K562 (cell line): ENCODE data around the gene GFRA3. TPM values are rescaled to one million over a fixed set of nuclear protein-coding genes. Genes with fewer than 3 reads are reported as not detected.

Experiments
- ATAC-seq: fragments of 200-7000 bp; cut with Tn5 transposase; 3 replicates; pipeline ENCODE4 v1.9.1; 2020; ENCODE audit warnings: moderate library complexity
- BruUV-seq: library from RNA; stranded (reverse); fragments of 400-500 nt; replicated peaks from 2 replicates; lab custom pipeline; 2021; lab: Mats Ljungman, UMichigan
- CTCF ChIA-PET: fragments of 300-600 bp; formaldehyde crosslinking; extraction: SDS; loops from one replicate; lab custom pipeline; 2021; ENCODE audit warnings: low intra/inter-chr PET ratio; lab: Yijun Ruan, JAX
- POLR2A ChIA-PET: fragments of 300-600, 350-650 bp; sonication (Branson Sonifier 250); formaldehyde crosslinking; extraction: SDS; loops from one replicate; lab custom pipeline; 2021; ENCODE audit warnings: antibody characterized with exemption, inconsistent platforms; lab: Yijun Ruan, JAX
- DNase-seq, 4 experiments: peaks; one replicate each; pipeline versions ENCODE4 v3.0.0 to v3.0.0-alpha.2; 2011 to 2018; ENCODE audit warnings: low spot score in 3 of 4, mixed read lengths in 3 of 4; ENCODE audit errors: extremely low read depth in 1 of 4
- FAIRE-seq: peaks from 2 replicates; lab custom pipeline; 2011; peaks lifted over from hg19 to GRCh38; lab: Jason Lieb, UNC
- H2AFZ ChIP-seq: 2 replicates; pipeline ENCODE4 v1.6.0; 2011; ENCODE audit warnings: low read depth, low read length, control low read depth, inconsistent platforms
- H3K27ac ChIP-seq: fragments of 200-600 bp; 3 replicates; pipeline ENCODE4 v1.8.0; 2011; ENCODE audit warnings: low read depth, mild to moderate bottlenecking, control low read depth, inconsistent platforms, low read length, moderate library complexity, mixed read lengths; ENCODE audit errors: extremely low read depth
- H3K27me3 ChIP-seq, 2 experiments: fragments of 300-600 bp in 1 of 2; 2 replicates in 1 of 2; 3 replicates in 1 of 2; pipeline versions ENCODE4 v1.6.0 to v1.8.0; 2011; ENCODE audit warnings: inconsistent platforms in 2 of 2, low read length in 2 of 2, mild to moderate bottlenecking in 1 of 2, mixed read lengths in 1 of 2, moderate library complexity in 1 of 2; ENCODE audit not compliant: control insufficient read depth in 2 of 2, insufficient read depth in 2 of 2
- H3K36me3 ChIP-seq: fragments of 300-600 bp; 3 replicates; pipeline ENCODE4 v1.8.0; 2011; ENCODE audit warnings: mild to moderate bottlenecking, low read length, inconsistent platforms; ENCODE audit not compliant: control insufficient read depth, insufficient read depth
- H3K4me1 ChIP-seq, 2 experiments: fragments of 200-600 bp in 1 of 2; replicated peaks in 1 of 2; 2 replicates in 1 of 2; 3 replicates in 1 of 2; pipeline versions ENCODE4 v1.5.1 to v1.8.0; 2011; ENCODE audit warnings: inconsistent platforms in 2 of 2, low read length in 2 of 2, mild to moderate bottlenecking in 1 of 2, mixed read lengths in 1 of 2, moderate library complexity in 1 of 2; ENCODE audit not compliant: control insufficient read depth in 2 of 2, insufficient read depth in 2 of 2
- H3K4me2 ChIP-seq: 2 replicates; pipeline ENCODE4 v1.6.1; 2011; ENCODE audit warnings: low read length, control low read depth, inconsistent platforms, mixed read lengths; ENCODE audit not compliant: insufficient read depth
- H3K4me3 ChIP-seq: fragments of 200-600 bp; sonication (generic), shearing (Covaris generic); 2 replicates; pipeline ENCODE4 v1.5.1; 2016; ENCODE audit warnings: control low read depth, inconsistent platforms
- H3K79me2 ChIP-seq: fragments of 200-600 bp; 3 replicates; pipeline ENCODE4 v1.8.0; 2011; ENCODE audit warnings: low read length, inconsistent platforms; ENCODE audit not compliant: control insufficient read depth, insufficient read depth
- H3K9ac ChIP-seq, 2 experiments: 2 replicates each; pipeline versions ENCODE4 v1.6.0 to v1.6.1; 2011; ENCODE audit warnings: low read depth in 2 of 2, low read length in 2 of 2, control low read depth in 1 of 2, inconsistent platforms in 1 of 2, mild to moderate bottlenecking in 1 of 2, mixed read lengths in 1 of 2; ENCODE audit not compliant: insufficient read depth in 1 of 2
- H3K9me1 ChIP-seq: one replicate; pipeline ENCODE4 v1.6.0; 2011; ENCODE audit warnings: inconsistent platforms, mild to moderate bottlenecking, low read length, moderate library complexity; ENCODE audit not compliant: control insufficient read depth, insufficient read depth
- H3K9me3 ChIP-seq: replicated peaks from 2 replicates; pipeline ENCODE4 v1.5.1; 2011; ENCODE audit warnings: low read depth, low read length, inconsistent platforms; ENCODE audit not compliant: control insufficient read depth, insufficient read depth
- H4K20me1 ChIP-seq: replicated peaks from 2 replicates; pipeline ENCODE4 v1.6.1; 2011; ENCODE audit warnings: low read length, inconsistent platforms, mixed read lengths; ENCODE audit not compliant: control insufficient read depth, insufficient read depth
- ATF3 ChIP-seq, 2 experiments: fragments of 450-650 bp in 1 of 2; sonication (generic) in 1 of 2; formaldehyde crosslinking in 1 of 2; IDR thresholded peaks in 1 of 2; conservative IDR thresholded peaks in 1 of 2; 2 replicates each; pipeline versions ENCODE4 v1.6.1 to v1.8.1; 2016 to 2023; ENCODE audit warnings: mild to moderate bottlenecking in 2 of 2, moderate library complexity in 2 of 2, inconsistent platforms in 1 of 2, missing genetic modification reagents in 1 of 2
- DACH1 ChIP-seq: fragments of 450-650 bp; IDR thresholded peaks from 2 replicates; pipeline ENCODE4 v1.6.1; 2018; ENCODE audit not compliant: partially characterized antibody
- HDAC6 ChIP-seq: IDR thresholded peaks from 2 replicates; pipeline ENCODE4 v1.6.1; 2012; ENCODE audit warnings: low read depth, mild to moderate bottlenecking, control low read depth, inconsistent platforms, low read length, moderate library complexity
- HDAC8 ChIP-seq: fragments of 450-650 bp; IDR thresholded peaks from 2 replicates; pipeline ENCODE4 v1.6.1; 2016; ENCODE audit warnings: mild to moderate bottlenecking, missing genetic modification characterization, moderate library complexity, missing compliant biosample characterization
- HNRNPH1 ChIP-seq: fragments of 200-400 bp; formaldehyde crosslinking; optimal IDR thresholded peaks from 2 replicates; pipeline ENCODE3; 2017; ENCODE audit warnings: low read depth, mild to moderate bottlenecking, low read length, moderate library complexity
- KAT7 ChIP-seq: sonication (generic); formaldehyde crosslinking; IDR thresholded peaks from 2 replicates; pipeline ENCODE4 v1.8.0; 2022; ENCODE audit warnings: missing genetic modification reagents, mild to moderate bottlenecking, borderline replicate concordance
- MNT ChIP-seq, 2 experiments: fragments of 450-650 bp; conservative IDR thresholded peaks; 2 replicates each; pipeline ENCODE4 v1.6.1; 2017; ENCODE audit warnings: mild to moderate bottlenecking in 2 of 2, moderate library complexity in 2 of 2
- SOX6 ChIP-seq: fragments of 450-650 bp; IDR thresholded peaks from 2 replicates; pipeline ENCODE4 v1.6.1; 2014; ENCODE audit warnings: mild to moderate bottlenecking
- SRSF3 ChIP-seq: fragments of 200-400 bp; formaldehyde crosslinking; IDR thresholded peaks from 2 replicates; pipeline ENCODE4 v1.6.1; 2016; ENCODE audit warnings: mild to moderate bottlenecking, low read length, moderate library complexity; ENCODE audit not compliant: insufficient read depth
- ZNF174 ChIP-seq: fragments of 250-450 bp; sonication (Bioruptor Pico); IDR thresholded peaks from 2 replicates; pipeline ENCODE4 v1.4.0; 2020; ENCODE audit warnings: mild to moderate bottlenecking
- ZNF717 ChIP-seq: fragments of 250-450 bp; sonication (Bioruptor Pico); IDR thresholded peaks from 2 replicates; pipeline ENCODE4 v1.5.0; 2021
- WGBS: fragments of 100-300 bp; shearing (Covaris generic); methylation state at CpG from one replicate; pipeline ENCODE4 v1.1.6; 2016; ENCODE audit warnings: low coverage, mixed read lengths; ENCODE audit not compliant: insufficient coverage; ENCODE audit errors: missing lambda C conversion rate; 5-methylcytosine and 5-hydroxymethylcytosine counted together
- in situ Hi-C: fragments of 300-500 bp; cut with MboI; formaldehyde crosslinking; loops from 4 replicates; pipeline ENCODE4 v1.15.0; 2018; ENCODE audit warnings: inconsistent platforms, mixed read lengths
- intact Hi-C: fragments of 100-400 bp; cut with micrococcal nuclease; formaldehyde crosslinking; loops from 2 replicates; pipeline ENCODE4 v1.14.2; 2022
- polyA plus RNA-seq, 8 experiments: library from polyadenylated mRNA; depleted of rRNA in 4 of 8; stranded (reverse) in 5 of 8; unstranded in 3 of 8; fragments of >200 nt; fragmentation: Nextera tagmentation in 2 of 8; fragmentation: Illumina TruSeq in 1 of 8; extraction: Ambion mirVana in 2 of 8; extraction: Trizol in 1 of 8; gene quantifications; 2 replicates each; pipeline versions ENCODE4 v1.2.1 to v1.2.3, GENCODE V29; 2011 to 2014; ENCODE audit warnings: inconsistent platforms in 1 of 8, missing spikeins in 1 of 8
- total RNA-seq, 7 experiments: library from RNA; depleted of rRNA in 6 of 7; stranded (reverse); fragments of >200 nt in 6 of 7; fragmentation: Illumina TruSeq in 2 of 7; extraction: Trizol in 2 of 7; gene quantifications; 2 replicates each; pipeline versions ENCODE4 v1.2.1 to v1.2.3, GENCODE V29; 2011 to 2021; ENCODE audit warnings: low replicate concordance in 1 of 7
- TF ChIP-seq, protein P1 (sequence below): fragments of 450-650 bp; IDR thresholded peaks from 2 replicates; pipeline ENCODE4 v1.6.1; 2017; ENCODE audit warnings: antibody characterized with exemption
- TF ChIP-seq, protein P2 (sequence below): fragments of 150-350 bp; IDR thresholded peaks from 2 replicates; pipeline ENCODE4 v1.6.1; 2014; ENCODE audit warnings: low read depth, mild to moderate bottlenecking, low read length, borderline replicate concordance

The GFRA3 gene
- total and polyA plus RNA-seq, 9 of the 15 experiments (the other 6 are each of a cell fraction or from before 2014, with no cell fraction given) = 0.05 to 0.09 (median 0.08) TPM; not detected in 6

GRCh38 chr5:138246334-138246733 is 28.1 kb downstream of the GFRA3 start:
- Histone ChIP-seq H3K79me2 (no peaks in the 10 kb centered on the region), H3K9me1 (no peaks in the 10 kb centered on the region), H3K9me3 (no peaks in the 10 kb centered on the region), H3K27ac (no peak overlapping the region), H3K4me3 (no peak overlapping the region), H2AFZ (no peak overlapping the region), H3K9ac (no peak overlapping the region), H3K4me2 (no peak overlapping the region), H3K4me1 (peaks cover 10 to 17% of the 10 kb centered on the region in 2 experiments; a peak in 4 of 5 replicates), H3K36me3 (no peaks in the 10 kb centered on the region), H3K27me3 (peaks cover 7 to 11% of the 10 kb centered on the region in 2 experiments), H4K20me1 (no peaks in the 10 kb centered on the region)
- no peak for TF ChIP-seq SRSF3
- no peak for TF ChIP-seq MNT (conservative IDR thresholded peaks at IDR 0.05)
- TF ChIP-seq, protein P1, sequence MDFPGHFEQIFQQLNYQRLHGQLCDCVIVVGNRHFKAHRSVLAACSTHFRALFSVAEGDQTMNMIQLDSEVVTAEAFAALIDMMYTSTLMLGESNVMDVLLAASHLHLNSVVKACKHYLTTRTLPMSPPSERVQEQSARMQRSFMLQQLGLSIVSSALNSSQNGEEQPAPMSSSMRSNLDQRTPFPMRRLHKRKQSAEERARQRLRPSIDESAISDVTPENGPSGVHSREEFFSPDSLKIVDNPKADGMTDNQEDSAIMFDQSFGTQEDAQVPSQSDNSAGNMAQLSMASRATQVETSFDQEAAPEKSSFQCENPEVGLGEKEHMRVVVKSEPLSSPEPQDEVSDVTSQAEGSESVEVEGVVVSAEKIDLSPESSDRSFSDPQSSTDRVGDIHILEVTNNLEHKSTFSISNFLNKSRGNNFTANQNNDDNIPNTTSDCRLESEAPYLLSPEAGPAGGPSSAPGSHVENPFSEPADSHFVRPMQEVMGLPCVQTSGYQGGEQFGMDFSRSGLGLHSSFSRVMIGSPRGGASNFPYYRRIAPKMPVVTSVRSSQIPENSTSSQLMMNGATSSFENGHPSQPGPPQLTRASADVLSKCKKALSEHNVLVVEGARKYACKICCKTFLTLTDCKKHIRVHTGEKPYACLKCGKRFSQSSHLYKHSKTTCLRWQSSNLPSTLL = no peak
- TF ChIP-seq ZNF717 (CRISPR knock-in tag) = no peak
- no peak for TF ChIP-seq HNRNPH1
- TF ChIP-seq ATF3 (IDR thresholded peaks at IDR 0.05) = no peak
- TF ChIP-seq ATF3 (CRISPR knock-in tag; conservative IDR thresholded peaks at IDR 0.05) = no peak
- no peak for TF ChIP-seq HDAC6
- TF ChIP-seq, protein P2, sequence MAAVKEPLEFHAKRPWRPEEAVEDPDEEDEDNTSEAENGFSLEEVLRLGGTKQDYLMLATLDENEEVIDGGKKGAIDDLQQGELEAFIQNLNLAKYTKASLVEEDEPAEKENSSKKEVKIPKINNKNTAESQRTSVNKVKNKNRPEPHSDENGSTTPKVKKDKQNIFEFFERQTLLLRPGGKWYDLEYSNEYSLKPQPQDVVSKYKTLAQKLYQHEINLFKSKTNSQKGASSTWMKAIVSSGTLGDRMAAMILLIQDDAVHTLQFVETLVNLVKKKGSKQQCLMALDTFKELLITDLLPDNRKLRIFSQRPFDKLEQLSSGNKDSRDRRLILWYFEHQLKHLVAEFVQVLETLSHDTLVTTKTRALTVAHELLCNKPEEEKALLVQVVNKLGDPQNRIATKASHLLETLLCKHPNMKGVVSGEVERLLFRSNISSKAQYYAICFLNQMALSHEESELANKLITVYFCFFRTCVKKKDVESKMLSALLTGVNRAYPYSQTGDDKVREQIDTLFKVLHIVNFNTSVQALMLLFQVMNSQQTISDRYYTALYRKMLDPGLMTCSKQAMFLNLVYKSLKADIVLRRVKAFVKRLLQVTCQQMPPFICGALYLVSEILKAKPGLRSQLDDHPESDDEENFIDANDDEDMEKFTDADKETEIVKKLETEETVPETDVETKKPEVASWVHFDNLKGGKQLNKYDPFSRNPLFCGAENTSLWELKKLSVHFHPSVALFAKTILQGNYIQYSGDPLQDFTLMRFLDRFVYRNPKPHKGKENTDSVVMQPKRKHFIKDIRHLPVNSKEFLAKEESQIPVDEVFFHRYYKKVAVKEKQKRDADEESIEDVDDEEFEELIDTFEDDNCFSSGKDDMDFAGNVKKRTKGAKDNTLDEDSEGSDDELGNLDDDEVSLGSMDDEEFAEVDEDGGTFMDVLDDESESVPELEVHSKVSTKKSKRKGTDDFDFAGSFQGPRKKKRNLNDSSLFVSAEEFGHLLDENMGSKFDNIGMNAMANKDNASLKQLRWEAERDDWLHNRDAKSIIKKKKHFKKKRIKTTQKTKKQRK = no peak
- TF ChIP-seq HDAC8 = no peak
- TF ChIP-seq ZNF174 (CRISPR knock-in tag) = no peak
- TF ChIP-seq SOX6 = no peak
- TF ChIP-seq KAT7 = no peak
- TF ChIP-seq DACH1 = no peak
- ATAC-seq (no peak), FAIRE-seq (no peak), DNase-seq (no peak)
- in situ Hi-C loops (no loop called here), intact Hi-C loops (no loop called here)
- BruUV-seq = no TSS peak
- ChIA-PET POLR2A (interaction anchor here (0.8 kb wide), 1 partner anchor 10 kb away, joined by 4 read pairs; no protein-coding TSS in a partner anchor), CTCF (no interaction called here)
- WGBS = 4% methylated on average over 3 of the region's 4 CpGs
